ENCODE results near the gene RFC3.
A peak's percentile ranks its signal among the peaks of the same experiment; 100 is the strongest.
"Not testable (repeated sequence)": the region's sequence is repeated elsewhere in the genome, so short reads cannot be mapped to it uniquely, and the experiment has no call there.

Gene RFC3

DNA sequence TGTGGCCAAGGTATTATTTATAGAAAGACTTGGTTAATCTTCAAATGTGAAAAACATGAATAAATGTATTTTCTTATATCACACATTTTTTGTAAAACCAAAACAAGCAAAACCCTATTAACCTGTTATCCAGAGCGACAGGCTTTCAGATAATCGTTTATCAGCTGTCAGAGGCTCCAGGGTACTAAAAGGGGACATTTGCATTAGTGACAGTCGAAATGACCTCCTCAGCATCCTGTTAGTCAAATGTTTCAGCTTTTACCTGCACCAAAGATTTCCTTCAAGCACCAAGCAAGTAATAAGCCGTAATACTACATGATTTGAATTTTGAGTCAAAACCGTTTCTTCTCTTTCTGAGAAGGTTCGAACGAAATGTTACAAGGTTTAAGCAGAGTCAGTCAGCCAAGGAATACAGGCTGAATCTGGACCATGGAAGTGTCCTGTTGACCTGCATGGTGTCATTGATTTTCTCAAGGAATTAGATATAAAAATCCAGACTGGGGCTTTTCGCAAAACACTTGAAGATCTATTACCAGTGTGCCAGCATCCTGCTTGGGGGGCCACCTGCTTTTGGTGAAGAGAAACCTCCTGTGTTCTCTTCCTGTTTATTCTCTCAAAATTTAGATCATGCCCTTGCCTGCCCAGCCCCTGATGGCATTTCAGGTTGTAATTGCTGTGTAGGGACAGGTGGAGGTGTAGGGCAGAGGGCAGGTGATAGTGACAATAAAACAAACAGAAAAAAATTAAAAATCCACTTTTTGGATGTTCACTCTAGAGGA lies 11.3 kb upstream of the RFC3 start:
- no peaks in the 10 kb centered on the region for H3K36me3 ChIP-seq (ENCODE audit: low read depth)
- TF ChIP-seq, protein P1, sequence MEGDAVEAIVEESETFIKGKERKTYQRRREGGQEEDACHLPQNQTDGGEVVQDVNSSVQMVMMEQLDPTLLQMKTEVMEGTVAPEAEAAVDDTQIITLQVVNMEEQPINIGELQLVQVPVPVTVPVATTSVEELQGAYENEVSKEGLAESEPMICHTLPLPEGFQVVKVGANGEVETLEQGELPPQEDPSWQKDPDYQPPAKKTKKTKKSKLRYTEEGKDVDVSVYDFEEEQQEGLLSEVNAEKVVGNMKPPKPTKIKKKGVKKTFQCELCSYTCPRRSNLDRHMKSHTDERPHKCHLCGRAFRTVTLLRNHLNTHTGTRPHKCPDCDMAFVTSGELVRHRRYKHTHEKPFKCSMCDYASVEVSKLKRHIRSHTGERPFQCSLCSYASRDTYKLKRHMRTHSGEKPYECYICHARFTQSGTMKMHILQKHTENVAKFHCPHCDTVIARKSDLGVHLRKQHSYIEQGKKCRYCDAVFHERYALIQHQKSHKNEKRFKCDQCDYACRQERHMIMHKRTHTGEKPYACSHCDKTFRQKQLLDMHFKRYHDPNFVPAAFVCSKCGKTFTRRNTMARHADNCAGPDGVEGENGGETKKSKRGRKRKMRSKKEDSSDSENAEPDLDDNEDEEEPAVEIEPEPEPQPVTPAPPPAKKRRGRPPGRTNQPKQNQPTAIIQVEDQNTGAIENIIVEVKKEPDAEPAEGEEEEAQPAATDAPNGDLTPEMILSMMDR (IDR thresholded peaks at IDR 0.05; ENCODE audit: poor library complexity, severe bottlenecking), result no peak
- no peaks in the 10 kb centered on the region for H3K4me1 ChIP-seq (ENCODE audit: insufficient read depth, poor library complexity, severe bottlenecking)
- H3K4me3 ChIP-seq (ENCODE audit: severe bottlenecking), result no peak overlapping the region
- ATAC-seq (ENCODE audit: low read depth), result no peak
- H3K27me3 ChIP-seq (ENCODE audit: insufficient read depth, poor library complexity, severe bottlenecking), result no peaks in the 10 kb centered on the region
- H3K9me3 ChIP-seq (ENCODE audit: severe bottlenecking), result no peaks in the 10 kb centered on the region
- DNase-seq (ENCODE audit: low spot score), result no peak
- no peak overlapping the region for H3K27ac ChIP-seq (ENCODE audit: poor library complexity, severe bottlenecking)

DNA sequence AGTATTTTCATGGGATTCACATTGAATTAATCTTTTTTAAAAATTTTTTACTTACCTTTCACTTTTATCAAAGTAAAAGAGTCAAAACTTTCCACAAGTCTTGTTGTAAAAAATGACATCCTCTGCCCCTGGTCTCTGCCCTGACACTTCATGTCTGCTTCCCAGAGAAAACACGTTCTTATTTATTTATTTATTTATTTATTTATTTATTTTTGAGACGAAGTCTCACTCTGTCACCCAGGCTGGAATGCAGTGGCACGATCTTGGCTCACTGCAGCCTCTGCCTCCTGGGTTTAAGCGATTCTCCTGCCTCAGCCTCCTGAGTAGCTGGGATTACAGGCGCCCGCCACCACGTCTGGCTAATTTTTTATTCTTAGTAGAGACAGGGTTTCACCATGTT lies 5.1 kb upstream of the RFC3 start:
- not testable (repeated sequence) for H3K27me3 ChIP-seq (ENCODE audit: insufficient read depth, poor library complexity, severe bottlenecking)

DNA sequence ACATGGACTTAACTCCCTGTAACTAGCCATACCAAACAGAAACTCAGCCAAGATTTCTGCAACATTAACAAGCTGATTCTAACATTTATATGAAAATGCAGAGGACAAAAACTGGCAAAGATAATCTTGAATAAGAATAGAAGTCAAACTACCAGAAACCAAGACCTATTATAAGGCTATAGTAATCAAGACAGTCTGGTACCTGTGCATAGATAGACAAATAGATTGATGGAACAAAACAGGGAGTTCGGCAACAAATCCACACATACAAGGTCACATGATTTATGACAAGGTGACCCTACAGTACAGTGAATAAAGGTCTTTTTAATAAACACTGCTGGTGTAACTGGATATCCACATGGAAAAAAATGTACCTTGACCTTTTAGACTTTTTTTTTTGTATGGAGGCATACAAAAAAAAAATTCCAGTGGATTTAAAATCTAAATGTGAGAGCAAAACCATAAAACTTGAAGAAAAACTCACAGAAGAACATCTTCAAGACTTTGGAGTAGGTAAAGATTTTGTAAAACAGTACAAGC lies 2.9 kb upstream of the RFC3 start:
- H3K9me3 ChIP-seq (ENCODE audit: severe bottlenecking), result no peaks in the 10 kb centered on the region
- TF ChIP-seq, protein P1 (IDR thresholded peaks at IDR 0.05; ENCODE audit: poor library complexity, severe bottlenecking), result no peak
- H3K27ac ChIP-seq (ENCODE audit: poor library complexity, severe bottlenecking), result no peak overlapping the region
- peaks cover 11% of the 10 kb centered on the region; the same call in 1 of the 2 replicates for H3K36me3 ChIP-seq (ENCODE audit: low read depth)
- no peak for ATAC-seq (ENCODE audit: low read depth)
- H3K27me3 ChIP-seq (ENCODE audit: insufficient read depth, poor library complexity, severe bottlenecking), result no peaks in the 10 kb centered on the region
- no peak overlapping the region for H3K4me3 ChIP-seq (ENCODE audit: severe bottlenecking)
- peaks cover 6% of the 10 kb centered on the region for H3K4me1 ChIP-seq (ENCODE audit: insufficient read depth, poor library complexity, severe bottlenecking)
- no peak for DNase-seq (ENCODE audit: low spot score)

More for the DNA sequence above, 5.1 kb upstream of the RFC3 start:
- ATAC-seq (ENCODE audit: low read depth); DNase-seq (ENCODE audit: low spot score); H3K9me3 ChIP-seq (ENCODE audit: severe bottlenecking); H3K4me3 ChIP-seq (ENCODE audit: severe bottlenecking); H3K36me3 ChIP-seq (ENCODE audit: low read depth); H3K27ac ChIP-seq (ENCODE audit: poor library complexity, severe bottlenecking); H3K4me1 ChIP-seq (ENCODE audit: insufficient read depth, poor library complexity, severe bottlenecking): not testable (repeated sequence)

DNA sequence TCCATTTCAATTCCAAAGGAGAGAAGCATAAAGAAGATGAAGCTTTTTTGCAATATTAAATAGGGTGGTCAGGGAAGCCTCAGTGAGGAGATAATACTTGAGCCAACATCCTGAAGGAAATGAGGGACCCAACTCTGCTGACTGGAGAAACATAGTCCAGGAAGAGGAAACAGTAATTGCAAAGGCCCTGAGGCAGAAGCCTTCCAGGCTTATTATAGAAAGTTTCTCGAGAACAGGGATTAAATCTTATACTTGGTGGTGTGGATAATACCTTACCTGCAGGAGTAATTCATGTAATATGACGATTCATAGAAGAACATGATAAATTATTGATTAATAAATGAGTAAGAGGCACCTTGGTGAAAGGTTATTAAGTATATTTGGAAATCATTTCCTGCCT lies 1.0 kb upstream of the RFC3 start:
- no peak for DNase-seq (ENCODE audit: low spot score)
- Histone ChIP-seq H3K27me3 (ENCODE audit: insufficient read depth, poor library complexity, severe bottlenecking) (no peaks in the 10 kb centered on the region), H3K36me3 (ENCODE audit: low read depth) (peaks cover 28% of the 10 kb centered on the region), H3K4me1 (ENCODE audit: insufficient read depth, poor library complexity, severe bottlenecking) (peaks cover 6% of the 10 kb centered on the region), H3K4me3 (ENCODE audit: severe bottlenecking) (no peak overlapping the region), H3K27ac (ENCODE audit: poor library complexity, severe bottlenecking) (no peak overlapping the region), H3K9me3 (ENCODE audit: severe bottlenecking) (no peaks in the 10 kb centered on the region)
- no peak for ATAC-seq (ENCODE audit: low read depth)
- TF ChIP-seq, protein P1 (IDR thresholded peaks at IDR 0.05; ENCODE audit: poor library complexity, severe bottlenecking), result no peak

DNA sequence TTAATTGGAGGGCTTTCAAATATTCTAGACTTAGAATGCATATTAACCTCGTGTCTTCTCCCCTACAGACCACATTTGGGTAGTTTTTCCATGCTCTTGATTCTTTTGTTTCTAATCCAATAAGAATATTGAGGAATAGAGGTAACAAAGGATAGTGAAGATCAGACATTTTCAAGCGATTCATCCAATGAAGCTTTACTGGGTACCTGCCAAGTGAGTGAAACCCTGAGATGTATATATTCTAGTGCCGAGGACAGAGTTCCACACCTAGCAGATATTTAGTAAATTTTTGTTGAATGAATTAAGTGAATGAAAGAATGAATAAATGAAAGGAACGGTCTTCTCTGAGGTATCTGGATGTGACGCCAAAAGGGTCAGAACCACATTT lies 442 bp upstream of the RFC3 start:
- TF ChIP-seq, protein P1 (IDR thresholded peaks at IDR 0.05; ENCODE audit: poor library complexity, severe bottlenecking), result no peak
- Histone ChIP-seq H3K4me3 (ENCODE audit: severe bottlenecking) (peak overlapping the region; percentile 89), H3K27me3 (ENCODE audit: insufficient read depth, poor library complexity, severe bottlenecking) (no peaks in the 10 kb centered on the region), H3K9me3 (ENCODE audit: severe bottlenecking) (no peaks in the 10 kb centered on the region), H3K27ac (ENCODE audit: poor library complexity, severe bottlenecking) (peak overlapping the region; percentile 41), H3K4me1 (ENCODE audit: insufficient read depth, poor library complexity, severe bottlenecking) (peaks cover 6% of the 10 kb centered on the region), H3K36me3 (ENCODE audit: low read depth) (peaks cover 33% of the 10 kb centered on the region)
- DNase-seq (ENCODE audit: low spot score) (no peak), ATAC-seq (ENCODE audit: low read depth) (no peak)
